ENCODE results near the gene ONECUT3.

Gene ONECUT3

DNA sequence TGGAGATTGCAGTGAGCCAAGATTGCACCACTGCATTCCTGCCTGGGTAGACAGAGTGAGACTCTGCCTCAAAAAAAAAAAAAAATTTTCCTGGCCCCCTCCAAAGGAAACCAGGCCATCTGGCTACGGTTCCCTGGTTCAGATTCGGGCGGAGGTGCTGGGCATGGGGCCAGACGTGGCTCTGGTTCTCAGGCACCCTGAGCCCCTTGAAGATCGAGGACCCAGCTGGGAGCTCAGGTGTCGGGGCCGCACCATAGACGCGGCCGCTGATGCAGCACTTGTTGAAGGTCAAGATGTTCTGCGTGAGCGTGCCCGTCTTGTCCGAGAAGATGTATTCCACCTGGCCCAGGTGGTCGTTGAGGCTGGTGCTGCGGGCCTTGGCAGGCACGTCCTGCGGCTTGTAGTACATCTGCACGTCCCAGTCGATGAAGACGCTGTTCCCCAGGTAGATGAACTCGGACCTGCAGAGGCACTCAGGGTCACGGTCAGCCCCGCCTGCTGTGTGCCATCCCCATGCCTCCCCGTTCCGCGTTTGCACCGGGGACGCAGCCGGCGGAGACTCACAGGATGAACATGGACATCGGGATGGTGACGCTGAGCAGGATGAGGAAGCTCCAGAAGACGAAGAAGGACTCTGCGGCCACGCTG is 46.5 kb downstream of the ONECUT3 start:
- Histone ChIP-seq H3K9me3 (ENCODE audit: severe bottlenecking) (no peaks in the 10 kb centered on the region), H3K36me3 (ENCODE audit: low read depth) (no peaks in the 10 kb centered on the region), H3K4me3 (ENCODE audit: severe bottlenecking) (no peak overlapping the region), H3K27ac (ENCODE audit: poor library complexity, severe bottlenecking) (no peak overlapping the region), H3K27me3 (ENCODE audit: insufficient read depth, poor library complexity, severe bottlenecking) (peaks cover 12% of the 10 kb centered on the region), H3K4me1 (ENCODE audit: insufficient read depth, poor library complexity, severe bottlenecking) (no peaks in the 10 kb centered on the region)
- ATAC-seq (ENCODE audit: low read depth): no peak
- peak; percentile 40 for DNase-seq (ENCODE audit: low spot score)
- TF ChIP-seq, protein P1, sequence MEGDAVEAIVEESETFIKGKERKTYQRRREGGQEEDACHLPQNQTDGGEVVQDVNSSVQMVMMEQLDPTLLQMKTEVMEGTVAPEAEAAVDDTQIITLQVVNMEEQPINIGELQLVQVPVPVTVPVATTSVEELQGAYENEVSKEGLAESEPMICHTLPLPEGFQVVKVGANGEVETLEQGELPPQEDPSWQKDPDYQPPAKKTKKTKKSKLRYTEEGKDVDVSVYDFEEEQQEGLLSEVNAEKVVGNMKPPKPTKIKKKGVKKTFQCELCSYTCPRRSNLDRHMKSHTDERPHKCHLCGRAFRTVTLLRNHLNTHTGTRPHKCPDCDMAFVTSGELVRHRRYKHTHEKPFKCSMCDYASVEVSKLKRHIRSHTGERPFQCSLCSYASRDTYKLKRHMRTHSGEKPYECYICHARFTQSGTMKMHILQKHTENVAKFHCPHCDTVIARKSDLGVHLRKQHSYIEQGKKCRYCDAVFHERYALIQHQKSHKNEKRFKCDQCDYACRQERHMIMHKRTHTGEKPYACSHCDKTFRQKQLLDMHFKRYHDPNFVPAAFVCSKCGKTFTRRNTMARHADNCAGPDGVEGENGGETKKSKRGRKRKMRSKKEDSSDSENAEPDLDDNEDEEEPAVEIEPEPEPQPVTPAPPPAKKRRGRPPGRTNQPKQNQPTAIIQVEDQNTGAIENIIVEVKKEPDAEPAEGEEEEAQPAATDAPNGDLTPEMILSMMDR (IDR thresholded peaks at IDR 0.05; ENCODE audit: poor library complexity, severe bottlenecking): no peak

DNA sequence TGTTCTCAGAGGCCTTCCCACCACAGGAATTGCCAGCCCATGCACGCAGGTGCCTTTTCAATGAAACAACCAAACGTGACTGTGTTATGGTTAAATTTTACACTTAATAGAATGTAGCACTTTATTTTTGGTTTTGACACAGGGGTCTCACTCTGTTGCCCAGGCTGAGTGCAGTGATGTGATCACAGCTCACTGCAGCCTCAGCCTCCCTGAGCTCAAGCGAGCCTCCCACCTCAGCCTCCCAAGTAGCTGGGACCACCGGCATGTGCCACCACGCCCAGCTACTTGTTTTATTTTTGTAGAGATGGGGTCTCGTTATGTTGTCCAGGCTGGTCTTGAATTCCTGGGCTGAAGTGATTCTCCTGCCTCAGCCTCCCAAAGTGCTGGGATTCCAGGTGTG is 51.6 kb downstream of the ONECUT3 start:
- no peaks in the 10 kb centered on the region for H3K4me1 ChIP-seq (ENCODE audit: insufficient read depth, poor library complexity, severe bottlenecking)
- H3K9me3 ChIP-seq (ENCODE audit: severe bottlenecking): no peaks in the 10 kb centered on the region
- no peaks in the 10 kb centered on the region for H3K36me3 ChIP-seq (ENCODE audit: low read depth)
- no peak for DNase-seq (ENCODE audit: low spot score)
- no peaks in the 10 kb centered on the region for H3K27me3 ChIP-seq (ENCODE audit: insufficient read depth, poor library complexity, severe bottlenecking)
- no peak for ATAC-seq (ENCODE audit: low read depth)
- TF ChIP-seq, protein P1 (IDR thresholded peaks at IDR 0.05; ENCODE audit: poor library complexity, severe bottlenecking): no peak
- no peak overlapping the region for H3K27ac ChIP-seq (ENCODE audit: poor library complexity, severe bottlenecking)
- H3K4me3 ChIP-seq (ENCODE audit: severe bottlenecking): no peak overlapping the region

DNA sequence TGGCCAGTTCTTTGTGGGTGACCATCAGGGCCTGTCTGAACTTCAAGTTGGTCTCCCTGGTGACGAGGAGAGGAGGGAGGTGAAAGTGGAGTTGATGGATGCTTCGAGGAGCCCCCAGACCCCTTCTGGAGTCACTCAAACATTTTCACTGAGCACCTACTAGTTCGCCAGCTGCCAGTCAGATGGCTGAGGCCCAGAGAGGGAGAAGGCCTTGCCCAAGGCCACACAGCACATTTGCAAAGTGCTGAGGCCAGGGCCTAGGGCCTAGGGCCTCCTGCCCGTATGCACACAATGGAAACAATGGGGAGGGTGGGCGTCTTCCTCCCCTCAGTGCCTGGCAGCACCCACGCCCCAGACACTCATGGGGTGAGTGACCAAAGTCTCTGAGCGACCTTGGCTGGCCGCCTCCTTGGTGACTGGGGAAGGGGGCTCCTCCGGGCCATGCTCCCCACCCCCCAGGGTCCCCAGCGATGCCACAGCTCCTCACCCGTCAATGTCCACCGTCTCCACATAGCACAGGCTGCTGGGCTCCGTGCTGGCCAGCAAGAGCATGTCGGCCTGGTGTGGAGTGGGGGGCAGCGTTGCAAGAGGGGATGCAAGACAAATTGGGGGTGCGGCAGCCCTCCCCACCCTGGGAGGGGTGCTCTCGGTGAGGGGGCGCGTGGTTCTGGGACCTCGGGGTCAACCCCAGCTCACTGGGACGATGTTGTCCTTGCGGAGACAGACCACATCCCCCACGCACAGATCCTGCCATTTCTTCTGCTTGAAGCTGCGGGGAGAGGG is 52.3 kb downstream of the ONECUT3 start:
- H3K27ac ChIP-seq (ENCODE audit: poor library complexity, severe bottlenecking): no peak overlapping the region
- no peaks in the 10 kb centered on the region for H3K27me3 ChIP-seq (ENCODE audit: insufficient read depth, poor library complexity, severe bottlenecking)
- TF ChIP-seq, protein P1 (IDR thresholded peaks at IDR 0.05; ENCODE audit: poor library complexity, severe bottlenecking): no peak
- H3K9me3 ChIP-seq (ENCODE audit: severe bottlenecking): no peaks in the 10 kb centered on the region
- H3K36me3 ChIP-seq (ENCODE audit: low read depth): no peaks in the 10 kb centered on the region
- DNase-seq (ENCODE audit: low spot score): no peak
- no peak overlapping the region for H3K4me3 ChIP-seq (ENCODE audit: severe bottlenecking)
- no peaks in the 10 kb centered on the region for H3K4me1 ChIP-seq (ENCODE audit: insufficient read depth, poor library complexity, severe bottlenecking)
- ATAC-seq (ENCODE audit: low read depth): no peak

DNA sequence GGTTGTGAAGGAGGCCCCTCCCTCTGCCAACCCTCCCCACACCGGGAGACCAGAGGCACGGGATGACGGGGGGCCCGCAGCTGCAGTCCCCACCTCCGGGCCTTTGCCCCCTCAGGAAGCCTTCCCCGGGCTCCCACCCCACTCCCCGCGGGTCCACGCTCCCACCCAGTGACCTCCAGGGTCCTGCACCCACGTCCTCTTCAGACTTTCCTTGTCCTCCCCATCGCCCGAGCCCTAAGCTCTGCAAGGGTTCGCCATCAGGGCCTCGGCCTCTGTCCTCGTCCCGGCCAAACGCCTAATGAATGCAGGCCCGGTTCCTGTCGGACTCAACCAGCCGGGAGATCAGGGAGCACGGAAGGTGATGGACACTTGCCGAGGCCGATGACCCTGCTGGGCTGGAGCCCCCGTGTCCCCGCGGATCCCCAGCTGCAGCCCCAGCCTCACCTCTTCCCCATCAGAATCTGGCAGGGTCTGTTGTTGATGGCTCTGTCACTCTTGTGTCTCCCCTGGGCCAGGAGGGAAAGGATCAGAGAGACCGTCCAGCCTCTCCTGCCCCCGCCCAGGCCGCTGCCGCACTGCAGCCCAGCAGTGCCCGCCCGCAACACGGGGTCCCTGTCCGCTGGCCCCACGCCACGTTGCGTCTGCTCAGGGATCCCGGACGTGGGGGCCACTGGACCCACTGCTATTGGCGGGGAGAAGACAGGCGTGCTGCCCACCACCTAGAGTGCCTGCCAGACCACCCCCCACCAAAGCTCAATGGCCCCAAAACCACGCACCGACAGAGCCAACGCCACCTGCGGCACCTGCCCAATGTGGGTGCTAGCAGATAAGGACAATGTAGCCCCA is 53.1 kb downstream of the ONECUT3 start:
- H3K4me1 ChIP-seq (ENCODE audit: insufficient read depth, poor library complexity, severe bottlenecking): peaks cover under 1% of the 10 kb centered on the region
- TF ChIP-seq, protein P1 (IDR thresholded peaks at IDR 0.05; ENCODE audit: poor library complexity, severe bottlenecking): no peak

More for the DNA sequence above, 53.1 kb downstream of the ONECUT3 start:
- Histone ChIP-seq H3K36me3 (ENCODE audit: low read depth) (no peaks in the 10 kb centered on the region), H3K4me3 (ENCODE audit: severe bottlenecking) (no peak overlapping the region), H3K27me3 (ENCODE audit: insufficient read depth, poor library complexity, severe bottlenecking) (no peaks in the 10 kb centered on the region), H3K9me3 (ENCODE audit: severe bottlenecking) (no peaks in the 10 kb centered on the region), H3K27ac (ENCODE audit: poor library complexity, severe bottlenecking) (no peak overlapping the region)
- DNase-seq (ENCODE audit: low spot score) (no peak), ATAC-seq (ENCODE audit: low read depth) (no peak)

Data from RWPE2 (cell line).